HG02759 (cell line): ENCODE data around the gene HOXB5.

Experiments
- ATAC-seq: cut with Tn5 transposase; IDR thresholded peaks from one replicate; pipeline ENCODE4 v1.9.1; 2021; ENCODE audit warnings: mild to moderate bottlenecking, moderate library complexity; ENCODE audit not compliant: unreplicated experiment

Gene HOXB5

DNA sequence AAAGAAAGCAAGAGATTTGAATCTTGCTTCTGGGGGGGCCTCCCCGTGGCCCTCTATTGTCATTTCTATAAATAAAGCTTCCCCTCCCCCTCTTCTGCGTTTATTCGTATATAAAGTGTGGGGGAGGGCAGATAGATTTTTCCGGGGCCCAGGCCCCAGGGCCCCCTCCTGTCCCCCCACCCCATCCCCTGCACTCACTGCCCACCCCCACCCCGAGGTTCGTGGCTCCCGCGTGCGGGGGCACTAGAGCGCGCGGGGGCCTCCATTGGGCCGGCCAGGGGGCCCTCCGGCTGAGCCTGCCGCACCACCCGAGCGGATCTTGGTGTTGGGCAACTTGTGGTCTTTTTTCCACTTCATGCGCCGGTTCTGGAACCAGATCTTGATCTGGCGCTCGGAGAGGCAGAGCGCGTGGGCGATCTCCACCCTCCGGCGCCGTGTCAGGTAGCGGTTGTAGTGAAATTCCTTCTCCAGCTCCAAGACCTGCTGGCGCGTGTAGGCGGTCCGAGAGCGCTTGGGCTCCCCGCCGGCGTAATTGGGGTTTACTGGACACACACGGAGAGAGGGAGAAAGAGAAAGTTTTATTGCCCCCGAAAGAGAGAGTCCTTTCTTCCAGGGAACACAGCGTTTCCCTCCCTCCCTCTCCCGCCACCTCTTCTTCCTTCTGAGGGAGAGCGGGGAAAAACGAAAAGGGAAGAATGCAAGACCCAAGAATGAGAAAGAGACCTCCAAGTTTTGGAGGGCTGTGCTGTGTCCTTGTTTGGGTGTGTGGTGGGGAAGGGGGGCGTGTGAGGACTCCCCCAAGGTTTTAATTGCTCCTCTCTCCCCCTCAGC is 16.9 kb downstream of the HOXB5 start:
- ATAC-seq, result no peak

DNA sequence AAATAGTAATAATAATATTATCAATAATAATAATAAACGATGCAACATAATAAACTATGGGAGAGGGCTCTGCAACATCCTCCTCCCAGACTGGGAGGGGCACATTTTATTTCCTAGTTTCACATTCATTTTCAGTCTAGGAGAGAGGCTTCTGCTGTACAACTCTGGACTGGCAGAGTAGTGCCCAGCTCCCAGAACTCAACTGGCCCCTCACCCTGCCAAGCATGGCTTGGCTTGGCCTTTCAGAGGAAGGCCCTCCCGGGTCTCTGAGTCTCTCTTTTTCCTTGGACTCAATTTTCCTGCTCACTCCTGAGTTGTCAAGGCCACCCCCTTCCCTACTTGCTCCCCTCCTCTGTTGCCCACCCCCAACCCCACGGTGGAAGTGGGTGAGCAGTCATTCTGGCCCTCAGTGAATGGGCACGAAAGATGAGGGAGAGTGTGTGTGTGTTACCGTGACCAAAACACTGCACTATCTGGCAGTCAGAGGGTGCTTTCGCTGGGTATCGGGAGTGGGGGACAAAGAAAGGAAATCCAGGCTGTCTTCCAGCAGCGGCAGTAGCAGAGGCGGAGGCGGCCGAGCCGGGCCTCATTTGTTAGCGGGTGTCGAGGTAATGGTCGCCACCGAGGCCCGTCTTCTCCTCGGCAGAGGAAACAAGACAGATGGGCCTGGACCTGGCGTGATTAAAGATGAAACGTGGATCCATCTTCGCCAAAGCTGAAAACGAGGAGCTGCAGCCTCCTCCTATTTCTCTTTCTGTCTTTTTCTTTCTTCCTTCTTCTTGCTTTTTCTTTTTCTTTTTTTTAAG is 17.7 kb downstream of the HOXB5 start:
- no peak for ATAC-seq

DNA sequence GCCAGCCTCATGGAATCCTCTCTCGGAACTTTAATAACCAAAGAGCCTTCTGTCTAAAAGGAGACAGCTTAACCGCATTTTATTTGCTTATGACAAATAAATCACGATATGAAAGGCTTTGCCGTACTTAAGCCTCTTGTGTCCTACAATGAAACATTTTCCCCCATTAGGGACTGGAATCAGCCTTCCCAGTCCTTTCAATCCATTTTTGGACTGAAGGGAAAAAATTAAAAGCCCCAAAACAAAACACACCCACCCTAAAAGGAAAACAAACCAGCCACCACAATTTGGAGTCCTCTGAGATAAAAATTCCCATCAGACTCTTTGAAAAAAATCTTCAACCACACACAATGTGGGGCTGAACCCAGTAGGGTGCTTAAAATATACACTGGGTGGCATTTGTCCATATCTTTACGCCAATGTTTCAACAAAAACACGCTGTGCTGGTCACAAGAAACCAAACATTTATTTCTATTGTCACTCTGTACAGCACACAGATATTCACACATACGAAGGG is 18.5 kb downstream of the HOXB5 start:
- ATAC-seq, result no peak

DNA sequence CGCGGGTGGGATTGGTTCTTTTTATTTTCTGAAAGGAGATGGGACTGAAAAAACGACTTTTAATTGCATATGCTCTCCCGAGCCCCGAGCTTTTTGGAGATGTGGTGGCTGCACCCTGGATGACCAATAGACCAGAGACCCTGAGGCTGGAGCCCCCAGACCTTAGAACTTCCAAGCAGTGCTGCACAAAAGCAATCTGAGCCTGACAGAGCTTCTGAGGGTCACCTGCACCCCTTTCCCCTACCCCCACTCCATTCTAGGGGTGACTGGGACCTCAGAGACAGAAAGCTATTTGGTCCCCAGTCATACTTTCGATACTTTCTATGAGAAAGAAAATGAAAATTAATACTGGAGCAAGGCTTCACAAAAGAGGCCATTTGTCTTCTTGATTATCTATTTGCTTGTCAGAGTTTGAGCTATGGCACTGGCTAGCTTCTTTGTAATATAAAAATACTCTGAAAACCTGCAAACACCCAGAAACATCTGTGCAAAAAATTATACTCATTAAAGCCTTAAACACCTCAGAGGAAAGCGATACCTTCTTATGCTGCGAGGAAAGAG is 19.0 kb downstream of the HOXB5 start:
- no peak for ATAC-seq

DNA sequence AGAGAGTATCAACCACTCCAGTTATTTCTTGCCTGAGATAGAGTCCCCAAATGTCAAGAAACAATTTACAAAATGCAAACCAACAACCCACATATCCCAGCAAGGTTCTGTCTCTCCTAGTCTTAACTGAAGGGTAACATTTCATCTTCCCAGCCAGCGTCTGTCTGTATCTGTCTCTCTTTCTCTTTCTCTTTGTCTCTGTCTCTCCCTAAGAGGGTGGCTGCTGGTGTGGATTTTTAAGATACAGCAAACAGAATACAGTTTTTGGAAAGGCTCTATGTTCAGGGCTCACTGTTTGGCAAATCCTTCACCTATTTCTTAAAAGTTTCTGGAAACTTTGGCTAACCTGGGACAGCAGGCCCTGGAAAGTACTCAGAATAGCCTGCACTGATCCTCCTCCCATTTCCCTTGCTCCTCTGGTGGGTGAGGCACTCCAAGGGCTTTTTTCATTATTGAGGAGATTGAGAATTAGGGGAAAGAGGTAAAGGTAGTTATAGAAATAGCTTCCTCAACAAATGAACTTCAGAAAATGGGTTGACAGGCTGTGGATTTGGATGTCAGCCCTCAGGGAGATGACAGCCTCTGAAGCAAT is 21.7 kb downstream of the HOXB5 start:
- no peak for ATAC-seq

DNA sequence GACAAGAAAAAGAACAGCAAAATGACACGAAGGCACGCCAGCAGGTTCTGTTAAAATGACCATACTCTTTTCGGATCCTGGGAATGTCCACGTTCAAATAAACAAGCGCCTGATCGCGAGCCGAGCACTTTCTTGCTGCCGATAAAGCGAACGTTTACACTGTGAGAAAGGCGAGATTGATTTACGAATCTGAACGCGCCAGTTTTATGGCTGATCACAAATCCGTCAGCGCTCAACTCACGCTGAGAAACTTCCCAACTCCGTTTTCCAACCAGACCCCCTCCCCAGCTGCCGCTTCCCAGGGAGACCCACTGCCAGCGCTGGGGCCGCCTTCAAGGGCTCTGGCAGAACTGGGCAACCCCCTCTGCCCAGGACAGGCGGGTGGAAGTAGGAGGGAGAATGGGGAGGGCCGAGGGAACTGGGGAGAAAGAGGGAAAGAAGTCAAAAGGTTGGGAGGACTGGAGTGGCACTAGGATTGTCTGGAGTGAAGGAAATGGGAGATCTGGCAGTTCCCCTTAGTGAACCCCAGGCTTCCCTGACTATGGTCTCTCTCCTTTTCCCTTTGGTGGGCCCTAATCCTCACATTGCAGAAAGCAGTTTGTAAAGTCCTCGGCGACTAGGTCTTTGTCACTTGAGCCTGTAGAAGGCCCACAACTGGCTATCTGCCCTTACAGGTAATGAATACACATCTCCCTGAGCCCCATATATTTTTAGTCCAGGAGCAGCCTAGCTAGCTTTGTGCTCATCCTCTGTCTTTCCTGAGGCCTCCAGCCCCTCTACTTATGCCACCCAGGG is 22.4 kb downstream of the HOXB5 start:
- no peak for ATAC-seq

DNA sequence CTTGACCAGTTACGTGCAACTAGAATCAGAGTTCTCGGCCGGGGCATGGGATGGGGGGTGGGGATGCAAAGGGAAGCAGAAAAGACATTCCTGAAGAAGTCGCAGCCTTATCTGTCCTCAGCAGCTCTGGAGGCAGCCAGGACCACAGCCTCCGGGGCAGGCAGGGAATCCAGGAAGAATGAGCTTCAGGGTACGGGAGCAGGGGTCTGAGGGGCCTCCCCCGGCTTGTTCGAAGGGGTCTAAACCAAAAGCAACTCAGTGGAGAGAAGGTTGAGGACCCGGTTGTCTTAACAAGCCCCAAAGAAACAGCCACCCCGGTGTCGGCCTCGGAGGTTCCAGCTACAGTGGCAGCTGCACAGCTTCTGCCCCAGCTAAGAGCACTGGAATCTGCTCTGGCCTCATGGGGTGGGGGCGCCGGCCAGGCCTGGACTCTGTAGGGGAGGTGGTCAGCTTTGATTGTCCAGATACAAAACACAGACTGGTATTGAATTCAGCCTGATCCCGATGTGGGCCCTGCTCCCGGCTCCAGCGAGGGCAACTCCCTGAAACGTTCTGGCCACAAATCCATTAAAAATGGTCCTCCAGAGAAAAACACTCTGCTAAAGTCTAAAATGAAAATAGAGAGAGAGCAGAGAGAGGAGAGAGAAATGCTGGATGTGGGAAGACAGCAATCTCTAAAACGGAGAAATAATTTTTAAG is 23.1 kb downstream of the HOXB5 start:
- no peak for ATAC-seq

DNA sequence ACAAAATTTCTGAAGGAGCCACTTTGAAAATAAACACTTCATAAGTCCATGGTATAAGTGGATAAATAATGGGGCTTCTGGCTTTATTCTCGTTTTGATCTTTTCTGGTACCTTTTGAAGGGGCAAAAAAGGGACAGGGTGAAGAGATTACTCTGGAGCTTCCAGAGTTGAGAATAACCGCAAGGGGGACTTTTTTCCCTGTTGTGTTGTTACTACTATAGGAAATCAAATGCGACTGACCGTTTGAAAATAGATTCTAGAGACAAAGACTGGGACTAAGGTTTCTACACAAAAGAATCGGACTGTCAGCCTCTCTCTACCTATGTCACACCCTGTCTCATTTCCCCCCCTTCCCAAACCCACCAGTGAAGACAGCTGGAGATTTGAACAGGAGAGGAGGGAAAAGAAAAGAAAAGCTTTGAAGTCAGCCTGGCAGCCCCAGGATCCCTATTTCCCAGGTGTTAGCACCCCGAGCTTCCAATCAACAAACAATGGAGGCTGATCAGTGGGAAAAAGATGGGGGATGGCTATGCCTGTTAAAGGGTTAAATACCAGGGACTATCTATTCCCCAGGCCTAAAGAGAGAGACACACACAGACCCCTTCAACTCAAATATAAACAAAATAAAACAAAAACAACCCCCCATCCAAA is 23.8 kb downstream of the HOXB5 start:
- ATAC-seq, result no peak

DNA sequence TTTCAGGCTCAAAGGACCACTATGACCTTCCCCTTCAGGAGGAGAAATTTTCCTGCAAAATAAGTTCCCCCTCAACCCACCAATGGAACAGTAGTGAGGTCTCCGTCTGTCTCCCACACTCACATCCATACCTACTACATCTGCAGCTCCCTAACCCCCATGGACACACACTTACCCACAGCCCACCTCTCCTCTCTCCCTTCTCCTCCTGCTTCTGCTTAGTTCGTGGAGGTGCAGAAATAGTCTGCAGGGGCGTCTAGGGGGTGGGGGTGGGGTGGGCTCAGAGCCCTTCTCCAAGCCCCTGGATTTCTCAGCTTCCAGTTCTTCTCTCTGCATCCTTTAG is 24.4 kb downstream of the HOXB5 start:
- no peak for ATAC-seq

DNA sequence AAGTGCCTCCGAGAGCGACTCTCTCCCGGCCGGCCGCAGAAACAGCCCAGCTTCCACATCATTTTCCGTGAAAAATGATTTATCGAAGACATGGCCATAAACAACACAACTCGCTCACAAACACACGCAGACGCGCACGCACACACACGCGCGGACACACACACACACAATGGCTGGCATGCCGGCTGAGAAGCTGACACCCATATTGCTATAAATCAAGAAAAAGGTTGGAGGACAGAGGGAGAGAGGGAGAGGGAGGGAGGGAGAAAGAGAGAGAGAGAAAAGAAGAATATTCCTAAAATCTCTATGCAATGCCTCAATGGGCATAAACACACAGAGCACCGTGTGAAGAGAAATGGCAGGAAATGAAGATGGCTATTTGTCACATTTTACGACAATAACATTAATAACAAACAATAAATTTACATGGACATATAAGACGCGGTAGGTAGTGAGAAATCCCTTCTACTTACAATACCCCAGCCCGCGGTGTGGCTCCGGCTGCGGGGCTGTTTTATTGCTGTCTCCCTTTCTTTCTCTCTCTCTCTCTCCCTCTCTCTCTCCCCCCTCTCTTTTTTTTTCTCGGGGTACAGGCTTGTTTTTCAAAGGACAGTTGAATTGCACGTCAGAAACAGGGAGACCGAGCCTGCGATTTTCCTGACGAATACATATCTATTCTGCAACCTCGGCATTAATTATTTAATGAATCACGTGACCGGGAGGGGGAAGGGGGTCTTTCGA is 24.9 kb downstream of the HOXB5 start:
- no peak for ATAC-seq

DNA sequence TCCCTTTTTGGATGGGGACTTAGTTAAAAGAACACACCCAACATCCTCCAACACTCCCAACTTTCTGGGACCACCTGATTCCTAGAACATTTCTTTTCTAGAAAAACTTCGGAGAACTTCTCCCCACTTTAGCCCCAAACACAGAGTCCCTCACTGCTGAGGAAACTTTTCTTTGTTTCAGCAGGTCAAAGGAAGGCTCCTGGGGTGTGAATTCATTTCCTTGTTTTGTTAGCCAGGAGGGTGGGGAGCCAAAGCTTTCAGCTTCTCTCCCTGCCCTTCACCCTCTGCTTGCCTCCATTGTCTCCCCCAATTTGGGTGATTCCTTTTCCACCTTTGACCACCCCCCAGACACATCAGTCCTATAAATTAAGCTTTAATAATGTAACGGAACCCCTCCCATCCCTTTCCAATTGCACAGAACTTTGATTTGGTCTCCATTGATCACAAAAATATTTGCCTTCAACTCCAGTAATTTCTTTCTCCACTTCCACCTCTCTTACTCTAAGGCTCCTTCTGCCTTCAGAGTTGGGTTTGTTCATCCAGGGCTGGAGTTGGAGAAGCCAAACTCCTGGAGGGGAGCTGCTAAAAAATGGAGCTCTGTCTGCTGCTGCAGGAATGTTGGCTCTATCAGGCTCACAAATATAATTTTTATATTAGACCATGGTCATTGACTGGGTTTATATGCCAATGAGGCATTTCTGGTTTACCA is 25.8 kb downstream of the HOXB5 start:
- no peak for ATAC-seq

DNA sequence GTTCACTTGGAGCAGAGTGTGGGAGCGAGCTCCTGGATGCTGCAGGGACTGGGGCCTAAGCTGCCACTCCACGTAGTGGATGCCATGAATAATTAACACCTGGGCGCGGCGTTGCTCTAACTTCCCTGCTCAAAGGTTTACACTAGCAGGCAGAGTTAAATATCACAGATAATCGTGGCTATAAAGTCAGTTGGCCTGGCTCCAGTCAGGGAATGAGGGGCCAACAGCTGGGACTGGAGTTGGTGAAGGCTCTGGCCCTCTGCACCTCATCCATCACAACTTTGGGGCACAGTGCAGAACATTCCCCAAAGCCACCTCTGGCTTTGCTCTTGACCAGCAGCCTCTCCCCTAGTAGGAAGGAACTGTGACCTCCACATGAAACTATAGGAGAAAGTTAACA is 26.4 kb downstream of the HOXB5 start:
- ATAC-seq, result no peak

DNA sequence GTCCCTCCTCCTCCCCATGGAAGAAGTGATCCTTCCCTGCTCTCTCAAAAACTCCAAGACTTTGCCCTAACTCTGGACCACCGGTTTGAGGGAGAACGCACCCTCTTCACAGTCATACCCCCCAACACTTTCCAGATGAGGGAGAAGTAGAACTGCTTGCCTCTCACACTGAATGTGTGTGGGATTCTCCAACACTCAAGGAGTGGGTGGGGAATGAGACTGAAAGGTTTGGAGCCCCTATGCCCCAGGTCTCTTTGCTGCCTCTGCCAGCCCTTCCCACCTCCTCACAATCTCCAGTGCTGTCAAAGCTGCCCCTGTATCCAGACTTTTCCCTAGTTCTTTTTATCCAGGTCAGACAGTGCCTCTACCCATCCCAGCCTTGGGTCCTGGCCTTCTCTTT is 26.9 kb downstream of the HOXB5 start:
- no peak for ATAC-seq

DNA sequence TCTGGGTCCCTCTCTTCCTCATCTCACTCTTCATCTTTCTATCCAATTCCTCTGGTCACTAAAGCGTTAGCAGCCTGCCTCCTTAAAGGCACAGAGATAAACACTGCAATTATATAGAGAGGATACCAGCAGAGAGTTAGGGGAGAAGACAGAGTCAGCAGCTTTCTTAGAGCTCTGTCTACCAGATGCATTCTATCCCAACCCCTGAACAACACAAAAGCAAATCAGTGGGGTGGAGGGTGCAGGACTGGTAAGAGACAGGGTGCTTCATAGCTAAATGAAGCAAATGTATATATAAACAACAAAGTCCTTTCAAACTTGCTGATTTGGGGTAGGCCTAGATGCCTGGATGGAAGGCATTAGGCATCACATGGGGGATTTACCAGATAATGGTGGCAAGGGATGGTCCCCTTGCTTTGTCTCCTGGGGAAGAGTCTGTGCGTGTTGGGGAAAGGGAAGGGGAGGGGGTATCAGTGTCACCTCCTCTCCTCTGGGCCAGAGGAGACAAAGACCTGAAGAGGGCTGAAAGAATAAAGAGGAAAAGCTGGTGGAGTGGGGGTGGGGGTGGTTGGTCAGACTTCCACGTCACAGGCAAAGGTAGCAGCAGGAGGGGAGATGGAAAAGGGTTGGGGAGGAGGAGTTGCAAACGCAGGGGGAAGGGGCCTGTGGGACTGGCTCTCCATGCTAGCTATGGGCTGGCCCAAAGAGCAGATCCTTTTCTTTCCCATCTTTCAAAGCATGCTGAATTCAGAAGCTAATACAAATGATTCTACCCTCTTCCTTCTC is 27.5 kb downstream of the HOXB5 start:
- ATAC-seq, result no peak

DNA sequence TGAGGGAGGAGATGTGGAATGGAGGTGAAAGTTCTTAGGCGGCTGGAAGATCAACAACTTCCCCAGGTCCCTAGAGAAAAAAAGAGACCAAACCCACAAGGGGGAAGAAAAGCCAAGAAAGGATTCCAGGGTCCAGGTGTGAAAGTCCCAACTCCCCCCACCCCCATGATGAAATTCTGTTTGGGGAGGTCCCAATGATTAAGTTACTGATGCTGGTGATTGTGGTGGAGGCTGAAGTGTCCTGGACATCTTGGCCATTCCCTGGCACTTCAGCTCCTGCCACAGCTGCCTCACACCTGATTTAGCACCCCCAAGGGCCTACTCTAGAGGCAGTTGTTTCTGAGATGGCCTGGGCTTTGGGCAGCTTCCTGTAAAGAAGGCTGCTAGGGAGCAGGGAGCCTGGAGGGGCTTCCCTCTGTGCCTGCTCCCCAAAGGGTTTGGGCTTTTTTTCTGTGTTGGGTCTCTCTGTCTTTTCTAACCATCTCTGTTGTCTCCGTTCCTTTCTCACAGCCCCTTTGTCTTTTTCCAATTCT is 28.5 kb downstream of the HOXB5 start:
- no peak for ATAC-seq

DNA sequence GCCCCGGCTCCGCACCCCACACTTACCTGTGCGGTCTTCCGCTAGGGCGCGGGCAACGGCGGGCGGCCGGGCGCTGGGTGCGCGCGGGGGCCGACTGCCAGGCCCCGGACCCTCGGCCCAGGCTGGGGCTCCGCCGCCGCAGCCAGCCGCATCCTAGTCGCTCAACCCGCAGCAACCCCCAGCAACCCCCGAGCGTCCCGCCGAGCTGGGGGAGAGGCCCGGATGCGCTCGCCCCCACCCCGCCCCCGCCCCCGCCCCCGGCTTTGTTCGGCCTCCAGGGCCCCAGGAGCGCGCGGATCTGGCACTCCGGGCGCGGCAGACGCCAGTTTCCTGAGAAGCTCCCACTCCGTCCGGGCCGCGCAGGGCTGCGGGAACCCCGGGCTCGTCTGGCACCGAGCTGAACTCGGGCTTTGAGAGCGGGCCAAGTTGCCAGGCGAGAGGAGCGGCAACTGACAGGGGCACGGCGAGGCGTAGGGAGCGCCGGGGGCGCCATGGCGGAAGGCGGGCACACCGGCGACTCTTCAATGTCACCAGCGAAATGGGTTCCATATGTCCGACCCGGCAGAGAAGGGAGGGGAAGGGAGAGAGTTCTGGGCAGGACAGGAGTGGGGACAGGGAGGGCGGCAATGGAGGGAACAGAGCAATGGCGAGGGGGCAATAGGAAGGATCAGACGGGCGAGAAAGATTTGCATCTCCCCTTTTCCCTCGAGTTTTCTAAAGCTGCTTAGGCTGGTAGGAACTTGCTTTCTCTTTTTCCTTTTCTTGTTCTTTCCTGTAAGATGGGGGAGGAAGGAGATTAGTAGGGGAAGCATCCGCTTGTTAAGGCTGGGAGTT is 29.2 kb downstream of the HOXB5 start:
- ATAC-seq, result no peak
